ENCODE measurements around the gene MSL3B.

The MSL3B gene

GRCh38 chr2:233832869-233833311, 35.3 kb downstream of the MSL3B start:
- no peak for DNase-seq (ENCODE audit: low read depth)

- no peak for DNase-seq (ENCODE audit: low read depth)
These were observed 35.8 kb downstream of the MSL3B start for GRCh38 chr2:233832414-233832813.

- DNase-seq (ENCODE audit: low read depth) = no peak
These were observed 36.3 kb downstream of the MSL3B start for GRCh38 chr2:233831861-233832260.

GRCh38 chr2:233831011-233831721, 37.0 kb downstream of the MSL3B start:
- no peak for DNase-seq (ENCODE audit: low read depth)

GRCh38 chr2:233830111-233830802, 37.9 kb downstream of the MSL3B start:
- DNase-seq (ENCODE audit: low read depth) = no peak

GRCh38 chr2:233829193-233830110, 38.7 kb downstream of the MSL3B start:
- DNase-seq (ENCODE audit: low read depth) = no peak

GRCh38 chr2:233828546-233829192, 39.5 kb downstream of the MSL3B start:
- no peak for DNase-seq (ENCODE audit: low read depth)

- DNase-seq (ENCODE audit: low read depth) = no peak
These were observed 43.8 kb downstream of the MSL3B start for GRCh38 chr2:233824373-233824772.

- no peak for DNase-seq (ENCODE audit: low read depth)
These were observed 44.5 kb downstream of the MSL3B start for GRCh38 chr2:233823731-233824121.

GRCh38 chr2:233822781-233823730, 45.1 kb downstream of the MSL3B start:
- no peak for DNase-seq (ENCODE audit: low read depth)

GRCh38 chr2:233822101-233822771, 46.0 kb downstream of the MSL3B start:
- no peak for DNase-seq (ENCODE audit: low read depth)

- DNase-seq (ENCODE audit: low read depth) = no peak
These were observed 46.5 kb downstream of the MSL3B start for GRCh38 chr2:233821709-233822100.

GRCh38 chr2:233821196-233821595, 47.0 kb downstream of the MSL3B start:
- DNase-seq (ENCODE audit: low read depth) = no peak

GRCh38 chr2:233820774-233821105, 47.4 kb downstream of the MSL3B start:
- DNase-seq (ENCODE audit: low read depth) = no peak

- DNase-seq (ENCODE audit: low read depth) = no peak
These were observed 48.1 kb downstream of the MSL3B start for GRCh38 chr2:233819884-233820773.

- no peak for DNase-seq (ENCODE audit: low read depth)
These were observed 49.3 kb downstream of the MSL3B start for GRCh38 chr2:233818639-233819621.

- no peak for DNase-seq (ENCODE audit: low read depth)
These were observed 50.1 kb downstream of the MSL3B start for GRCh38 chr2:233817995-233818638.
